Measurements from ENCODE around the gene FTMT.
"Not testable (repeated sequence)": the region's sequence is repeated elsewhere in the genome, so short reads cannot be mapped to it uniquely, and the experiment has no call there.

Gene FTMT

DNA sequence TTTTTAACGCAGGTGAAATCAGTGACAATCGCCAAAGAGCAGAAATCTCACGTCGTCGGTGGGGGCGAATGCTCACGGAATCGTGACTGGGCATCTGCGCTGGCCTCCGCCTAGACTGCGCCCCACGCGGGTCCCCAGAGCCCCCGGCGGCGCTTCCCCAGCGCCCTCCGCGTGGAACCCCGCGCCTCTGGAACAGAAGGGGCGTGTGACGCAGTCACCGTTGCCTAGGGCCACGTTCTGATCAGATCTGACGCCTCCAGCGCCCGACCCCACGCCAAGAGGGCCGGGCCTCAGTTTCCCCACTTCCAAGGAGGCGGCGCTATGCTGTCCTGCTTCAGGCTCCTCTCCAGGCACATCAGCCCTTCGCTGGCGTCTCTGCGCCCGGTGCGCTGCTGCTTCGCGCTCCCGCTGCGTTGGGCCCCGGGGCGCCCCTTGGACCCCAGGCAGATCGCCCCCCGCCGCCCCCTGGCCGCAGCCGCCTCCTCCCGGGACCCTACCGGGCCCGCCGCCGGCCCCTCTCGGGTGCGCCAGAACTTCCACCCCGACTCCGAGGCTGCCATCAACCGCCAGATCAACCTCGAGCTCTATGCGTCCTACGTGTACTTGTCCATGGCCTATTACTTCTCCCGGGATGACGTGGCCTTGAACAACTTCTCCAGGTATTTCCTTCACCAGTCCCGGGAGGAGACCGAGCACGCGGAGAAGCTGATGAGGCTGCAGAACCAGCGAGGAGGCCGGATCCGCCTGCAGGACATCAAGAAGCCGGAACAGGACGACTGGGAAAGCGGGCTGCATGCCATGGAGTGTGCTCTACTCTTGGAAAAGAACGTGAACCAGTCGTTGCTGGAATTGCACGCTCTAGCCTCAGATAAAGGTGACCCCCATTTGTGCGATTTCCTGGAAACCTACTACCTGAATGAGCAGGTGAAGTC is at the start of gene FTMT:
TSS of gene FTMT (plus strand) at position 240 of the 932 bp plus-strand sequence. CDS start at position 322, 82 bp downstream.
- no peak for DNase-seq (ENCODE audit: low spot score)

DNA sequence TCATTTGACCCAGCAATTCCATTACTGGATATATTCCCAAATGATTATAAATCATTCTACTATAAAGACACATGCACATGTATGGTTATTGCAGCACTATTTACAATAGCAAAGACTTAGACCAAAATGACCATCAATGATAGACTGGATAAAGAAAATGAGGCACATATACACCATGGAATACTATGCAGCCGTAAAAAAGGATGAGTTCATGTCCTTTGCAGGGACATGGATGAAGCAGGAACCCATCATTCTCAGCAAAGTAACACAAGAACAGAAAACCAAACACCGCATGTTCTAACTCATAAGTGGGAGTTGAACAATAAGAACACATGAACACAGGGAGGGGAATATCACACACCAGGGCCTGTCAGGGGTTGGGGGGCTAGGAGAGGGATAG is 46.4 kb upstream of the FTMT start:
- not testable (repeated sequence) for DNase-seq (ENCODE audit: low spot score)

- DNase-seq (ENCODE audit: low spot score) = no peak
Measured at GRCh38 chr5:121805911-121806310, 45.8 kb upstream of the FTMT start.

DNA sequence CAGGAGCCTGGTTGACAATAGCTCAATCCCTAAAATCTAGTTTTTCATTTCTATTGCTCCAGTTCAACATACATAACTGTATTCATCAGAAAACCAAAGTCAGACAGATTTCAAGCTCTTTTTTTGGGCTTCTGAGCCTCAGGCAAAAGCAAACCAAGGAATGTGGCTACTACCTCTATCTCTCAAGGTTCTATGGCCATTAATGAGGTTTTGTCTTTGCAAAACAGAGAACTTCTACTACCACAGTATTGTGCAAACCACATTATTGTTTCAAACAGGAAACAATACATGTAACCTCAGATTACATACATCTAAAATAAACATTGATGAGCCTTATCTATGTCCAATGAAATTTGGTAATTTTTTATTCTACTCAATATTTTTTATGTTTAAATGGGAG is 35.5 kb upstream of the FTMT start:
- DNase-seq (ENCODE audit: low spot score) = no peak

GRCh38 chr5:121819682-121820261 is 31.9 kb upstream of the FTMT start:
- DNase-seq (ENCODE audit: low spot score) = no peak

DNA sequence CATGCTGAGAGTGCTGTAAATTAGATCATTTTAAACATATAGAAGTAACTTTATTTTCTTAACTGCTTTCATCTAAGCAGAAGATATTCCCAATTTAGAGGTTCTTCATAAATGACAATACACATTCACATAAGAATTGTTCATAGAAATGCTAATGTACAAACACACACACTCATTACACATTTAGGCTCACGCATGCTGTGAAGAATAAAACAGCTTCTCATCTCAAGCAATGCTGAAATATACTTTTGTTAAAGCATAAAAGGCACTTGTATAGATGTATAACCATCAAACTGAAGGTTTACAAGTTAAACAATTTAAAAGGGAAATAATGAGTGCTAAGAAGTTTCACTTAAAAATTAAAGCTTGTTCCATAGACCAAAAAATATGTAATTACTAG is 18.1 kb upstream of the FTMT start:
- no peak for DNase-seq (ENCODE audit: low spot score)

DNA sequence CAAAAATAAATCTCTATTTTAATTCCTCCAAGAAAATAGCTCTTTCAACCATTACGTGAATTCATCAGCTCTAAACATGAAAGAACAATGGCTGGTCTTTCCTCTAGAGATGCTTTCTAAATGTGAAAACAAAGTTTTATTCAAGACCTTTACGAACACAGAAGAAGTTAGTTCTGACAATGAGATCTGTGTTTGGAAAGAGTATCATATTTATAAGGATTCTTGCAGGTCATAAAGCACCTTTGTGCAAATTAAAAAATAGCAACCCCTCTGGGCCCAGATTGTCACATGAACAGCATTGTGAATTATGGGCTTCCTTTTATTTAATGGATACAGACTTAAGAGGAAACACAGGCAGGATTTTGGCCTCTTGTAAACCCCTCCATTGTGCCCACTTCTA is 17.7 kb upstream of the FTMT start:
- DNase-seq (ENCODE audit: low spot score) = no peak

DNA sequence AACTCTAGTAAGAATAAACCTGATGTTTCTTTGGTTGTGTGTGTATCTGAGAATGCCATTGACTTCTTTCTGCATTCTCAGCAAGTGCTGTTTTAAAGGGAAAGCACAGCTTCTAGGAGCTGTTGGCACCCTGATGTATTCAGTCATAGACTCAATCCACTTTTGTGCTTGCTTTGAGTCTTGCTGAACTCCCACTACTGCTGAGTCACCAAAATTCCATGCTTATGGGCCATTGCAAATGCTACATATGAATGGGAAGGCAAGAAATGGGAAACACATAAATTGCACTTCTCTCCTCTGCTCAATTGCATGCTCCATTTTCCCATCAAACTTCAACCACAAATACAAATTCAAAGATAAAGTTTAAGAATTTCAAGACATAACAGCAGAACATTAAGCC is 9.8 kb upstream of the FTMT start:
- DNase-seq (ENCODE audit: low spot score) = no peak

DNA sequence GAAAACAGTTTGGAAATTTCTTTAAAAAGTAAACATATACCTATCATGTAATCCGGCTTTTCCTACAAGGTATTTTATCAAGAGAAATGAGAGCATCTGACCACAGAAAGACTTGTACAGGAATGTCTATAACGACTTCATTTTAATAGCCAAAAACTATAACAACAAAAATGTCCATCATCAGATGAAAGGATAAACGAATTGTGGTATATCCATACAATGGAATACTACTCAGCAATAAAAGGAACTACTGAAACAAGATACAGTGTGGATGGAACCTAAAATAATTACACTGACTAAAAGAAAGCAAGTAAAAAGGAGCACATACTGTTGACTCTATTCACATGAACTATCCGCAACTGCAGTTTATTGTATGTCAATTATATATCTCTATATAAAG is 1.4 kb upstream of the FTMT start:
- DNase-seq (ENCODE audit: low spot score) = no peak

DNA sequence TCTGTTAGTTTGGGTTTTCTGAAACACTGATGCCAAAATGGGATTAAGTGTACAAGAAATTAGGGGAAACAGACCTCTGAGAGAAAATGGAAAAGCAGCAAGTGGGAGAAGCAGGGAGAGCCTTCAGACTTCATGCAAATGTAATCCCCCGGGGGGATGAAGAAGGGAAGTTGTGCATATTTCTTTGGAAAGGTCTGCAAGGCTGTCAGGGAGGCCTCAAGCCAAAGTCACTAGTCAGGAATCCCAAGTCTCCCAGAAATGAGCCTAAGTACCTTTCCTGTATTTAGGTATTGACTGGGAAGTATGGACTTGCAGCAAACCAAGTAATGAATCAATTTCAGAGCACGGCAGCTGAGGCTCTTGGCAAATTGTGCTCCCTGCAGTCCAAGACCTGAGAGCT is 2.2 kb downstream of the FTMT start:
- DNase-seq (ENCODE audit: low spot score) = no peak

DNA sequence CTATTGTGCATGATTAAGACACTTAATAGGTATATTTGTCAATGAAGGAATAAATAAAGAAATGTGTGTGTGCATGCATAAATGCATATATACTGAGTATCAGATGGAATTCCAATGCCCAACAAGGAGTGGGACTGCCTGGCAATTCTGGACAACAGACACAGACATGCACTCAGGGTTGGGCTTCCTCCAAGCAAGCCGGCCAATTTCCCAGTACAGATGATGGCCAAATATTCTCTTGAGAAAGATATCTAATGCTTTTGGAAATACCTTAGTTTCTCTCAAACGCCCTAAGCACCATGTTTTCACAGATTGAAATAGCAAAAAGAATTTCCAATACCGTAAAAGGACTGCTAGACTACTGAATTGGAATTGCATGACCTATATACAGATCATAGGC is 11.1 kb downstream of the FTMT start:
- DNase-seq (ENCODE audit: low spot score) = no peak

- no peak for DNase-seq (ENCODE audit: low spot score)
Measured at GRCh38 chr5:121863753-121864285, 12.1 kb downstream of the FTMT start.

DNA sequence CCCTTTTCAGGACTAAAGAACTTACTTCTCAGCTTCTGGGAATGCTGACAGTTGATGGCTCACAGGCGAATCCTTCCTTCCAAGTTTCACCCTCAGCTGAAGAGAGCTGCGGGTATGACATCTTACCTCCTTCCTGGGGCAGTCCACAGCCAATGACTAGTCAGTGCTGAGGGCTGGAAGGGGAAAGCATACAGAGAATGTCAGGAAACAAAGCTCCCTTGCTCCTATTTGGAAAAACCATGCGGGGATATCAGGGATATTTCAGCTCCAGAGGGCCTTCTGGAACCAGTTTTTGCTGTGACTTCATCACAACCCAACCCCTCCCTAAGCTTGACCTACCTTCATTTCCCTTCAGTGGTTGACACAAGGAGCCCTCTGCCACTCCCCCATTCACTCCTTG is 15.7 kb downstream of the FTMT start:
- no peak for DNase-seq (ENCODE audit: low spot score)

DNA sequence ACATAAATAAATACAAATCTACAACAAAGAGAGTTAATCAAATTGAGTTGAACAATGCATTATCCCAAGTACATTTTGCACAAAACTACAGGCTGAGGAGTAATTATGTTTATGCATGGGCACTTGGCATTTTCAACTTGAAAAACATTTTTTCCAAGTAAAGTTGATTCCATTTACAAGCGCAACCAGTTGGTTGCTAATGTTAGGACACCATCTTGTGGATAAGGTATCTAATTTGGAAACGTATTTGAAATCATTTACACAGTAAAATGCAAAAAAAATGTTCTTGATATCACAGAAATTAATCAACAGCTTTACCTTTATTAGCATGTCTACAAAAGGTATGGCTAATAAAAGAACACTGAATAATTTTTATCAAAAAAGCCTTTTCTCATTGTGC is 18.8 kb downstream of the FTMT start:
- DNase-seq (ENCODE audit: low spot score) = no peak

GRCh38 chr5:121872856-121873255 is 21.2 kb downstream of the FTMT start:
- DNase-seq (ENCODE audit: low spot score) = no peak

GRCh38 chr5:121873409-121873808 is 21.7 kb downstream of the FTMT start:
- no peak for DNase-seq (ENCODE audit: low spot score)

DNA sequence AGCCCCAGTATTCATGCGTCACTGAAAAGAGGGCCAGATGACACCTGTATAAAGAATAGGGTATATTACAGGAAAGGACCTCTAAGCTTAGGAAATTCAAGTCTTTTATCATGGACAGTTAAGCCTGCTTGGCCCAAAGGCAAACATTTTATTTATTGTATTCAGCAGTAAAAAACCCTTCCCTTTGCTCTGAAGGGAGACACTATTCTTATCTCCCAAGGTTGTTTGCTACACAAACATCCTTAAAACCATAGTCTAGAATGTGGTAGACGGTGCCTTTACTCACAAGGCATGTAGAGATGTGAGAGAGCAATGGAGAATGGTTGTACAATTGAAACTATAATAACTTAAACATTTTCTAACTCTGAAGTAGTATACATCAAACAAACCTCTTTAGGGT is 33.9 kb downstream of the FTMT start:
- no peak for DNase-seq (ENCODE audit: low spot score)

DNA sequence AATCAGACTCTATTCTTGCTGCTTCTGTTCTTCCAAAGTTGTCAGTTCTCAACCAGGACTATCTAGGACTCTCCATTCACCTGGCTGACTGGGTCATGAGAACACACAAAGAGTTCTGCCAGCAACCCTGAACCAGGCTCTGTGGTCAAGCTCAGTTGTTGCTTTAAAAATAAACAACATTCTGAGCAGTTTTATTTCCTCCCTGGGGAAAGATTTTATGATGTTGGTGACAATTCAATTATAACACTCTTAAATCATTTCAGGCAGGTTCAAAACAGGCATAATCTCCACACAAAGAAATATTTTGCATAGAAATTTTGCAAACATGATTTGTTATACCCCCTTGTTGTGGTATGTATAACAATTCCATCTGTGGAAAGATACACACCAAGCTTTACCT is 36.0 kb downstream of the FTMT start:
- no peak for DNase-seq (ENCODE audit: low spot score)

DNA sequence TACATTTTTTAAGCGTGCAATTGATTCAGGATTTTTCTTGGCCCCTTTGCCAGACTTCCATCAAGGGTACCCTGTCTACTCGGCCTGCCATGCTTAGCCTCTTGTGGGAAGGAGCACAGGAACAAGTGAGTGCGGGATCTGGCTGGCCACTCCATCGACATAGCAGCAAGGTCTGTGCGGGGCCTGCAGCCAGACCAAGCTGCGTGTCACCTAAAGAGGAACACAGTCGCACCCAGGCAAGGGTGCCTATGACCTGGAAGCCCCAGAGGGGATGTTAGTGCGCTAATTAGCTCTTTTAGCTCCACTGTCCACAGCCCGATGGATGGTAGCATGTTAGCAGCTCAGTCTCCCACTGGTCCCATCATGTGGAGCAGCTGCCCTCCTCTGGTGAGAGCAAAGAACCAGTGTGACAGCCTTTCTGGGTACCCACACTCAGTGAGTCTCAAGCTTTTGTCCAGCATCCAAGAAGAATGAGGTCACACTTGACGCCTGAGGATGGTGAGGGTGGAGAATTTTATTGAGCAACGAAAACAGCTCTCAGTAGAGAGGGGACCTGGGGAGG is 38.7 kb downstream of the FTMT start:
- no peak for DNase-seq (ENCODE audit: low spot score)

- DNase-seq (ENCODE audit: low spot score) = no peak
Measured at GRCh38 chr5:121897341-121897740, 45.7 kb downstream of the FTMT start.

GRCh38 chr5:121899346-121899745 is 47.7 kb downstream of the FTMT start:
- DNase-seq (ENCODE audit: low spot score) = no peak
